ENCODE results near the gene HTD2.
"Not testable (repeated sequence)": the region's sequence is repeated elsewhere in the genome, so short reads cannot be mapped to it uniquely, and the experiment has no call there.

Gene HTD2

GRCh38 chr3:58285334-58285733, 21.0 kb upstream of the HTD2 start:
- no peak for DNase-seq (ENCODE audit: low read depth)
- no peak for TF ChIP-seq CTCF (conservative IDR thresholded peaks at IDR 0.05; ENCODE audit: low read depth, low read length)
- H3K4me3 ChIP-seq (ENCODE audit: low read length) = no peak overlapping the region

GRCh38 chr3:58287354-58287753, 19.0 kb upstream of the HTD2 start:
- no peak overlapping the region for H3K4me3 ChIP-seq (ENCODE audit: low read length)
- no peak for TF ChIP-seq CTCF (conservative IDR thresholded peaks at IDR 0.05; ENCODE audit: low read depth, low read length)
- no peak for DNase-seq (ENCODE audit: low read depth)

GRCh38 chr3:58288011-58288728, 18.1 kb upstream of the HTD2 start:
- no peak for DNase-seq (ENCODE audit: low read depth)
- no peak overlapping the region for H3K4me3 ChIP-seq (ENCODE audit: low read length)
- peak; percentile 11 for TF ChIP-seq CTCF (conservative IDR thresholded peaks at IDR 0.05; ENCODE audit: low read depth, low read length)

GRCh38 chr3:58288964-58289613, 17.2 kb upstream of the HTD2 start:
- not testable (repeated sequence) for DNase-seq (ENCODE audit: low read depth); H3K4me3 ChIP-seq (ENCODE audit: low read length)

GRCh38 chr3:58290446-58290845, 15.9 kb upstream of the HTD2 start:
- not testable (repeated sequence) for H3K4me3 ChIP-seq (ENCODE audit: low read length); DNase-seq (ENCODE audit: low read depth)

GRCh38 chr3:58291671-58292338, 14.5 kb upstream of the HTD2 start:
- no peak overlapping the region for H3K4me3 ChIP-seq (ENCODE audit: low read length)
- no peak for DNase-seq (ENCODE audit: low read depth)
- TF ChIP-seq CTCF (conservative IDR thresholded peaks at IDR 0.05; ENCODE audit: low read depth, low read length) = no peak

- no peak for TF ChIP-seq CTCF (conservative IDR thresholded peaks at IDR 0.05; ENCODE audit: low read depth, low read length)
- no peak overlapping the region for H3K4me3 ChIP-seq (ENCODE audit: low read length)
- DNase-seq (ENCODE audit: low read depth) = no peak
Observed at GRCh38 chr3:58292866-58293265, 13.5 kb upstream of the HTD2 start.

GRCh38 chr3:58293516-58293915, 12.8 kb upstream of the HTD2 start:
- no peak for TF ChIP-seq CTCF (conservative IDR thresholded peaks at IDR 0.05; ENCODE audit: low read depth, low read length)
- no peak overlapping the region for H3K4me3 ChIP-seq (ENCODE audit: low read length)
- DNase-seq (ENCODE audit: low read depth) = no peak
